HG03575 (cell line): ENCODE data around the gene TBC1D16.

Experiments used
- ATAC-seq: cut with Tn5 transposase; IDR thresholded peaks from one replicate; pipeline ENCODE4 v1.9.1; 2021; ENCODE audit not compliant: unreplicated experiment, insufficient number of reproducible peaks, low FRiP score; ENCODE audit errors: extremely low read depth

Gene TBC1D16

DNA sequence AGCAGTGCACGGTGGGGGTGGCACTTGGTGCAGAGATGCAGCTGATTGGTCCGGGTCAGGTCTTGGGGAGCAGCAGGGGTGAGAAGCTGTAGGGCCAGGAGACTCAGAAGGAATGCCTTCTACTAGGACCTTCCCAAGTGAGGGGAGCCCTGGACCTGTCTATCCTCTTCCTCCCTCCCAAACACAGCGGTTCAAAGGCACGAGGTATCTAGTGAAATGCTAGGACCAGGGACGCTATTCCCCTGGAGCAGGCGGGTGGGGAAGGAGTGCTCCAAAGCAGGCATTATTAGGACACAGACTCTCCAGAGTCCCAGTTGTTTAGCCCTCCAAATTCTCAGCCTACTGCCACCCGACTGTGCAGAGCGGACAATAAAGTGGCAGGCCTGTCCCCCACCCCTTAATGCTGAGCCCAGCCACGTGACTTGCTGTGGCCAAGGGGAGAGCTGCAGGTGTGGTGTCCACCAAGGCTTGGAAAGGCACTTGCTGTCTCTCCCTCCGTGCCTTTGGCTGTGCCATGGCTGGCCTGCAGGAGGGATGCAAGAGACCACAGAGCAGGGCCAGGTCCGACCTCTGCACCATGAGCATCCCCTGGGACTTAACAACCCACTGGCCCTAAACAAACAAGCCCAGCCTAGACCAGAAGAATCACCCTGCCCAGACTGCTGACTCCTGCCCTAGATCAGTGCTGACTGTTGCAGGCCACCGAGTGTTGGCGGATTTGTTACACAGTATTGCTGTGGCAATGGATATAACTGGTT, 97.2 kb downstream of the TBC1D16 start:
- ATAC-seq = no peak

DNA sequence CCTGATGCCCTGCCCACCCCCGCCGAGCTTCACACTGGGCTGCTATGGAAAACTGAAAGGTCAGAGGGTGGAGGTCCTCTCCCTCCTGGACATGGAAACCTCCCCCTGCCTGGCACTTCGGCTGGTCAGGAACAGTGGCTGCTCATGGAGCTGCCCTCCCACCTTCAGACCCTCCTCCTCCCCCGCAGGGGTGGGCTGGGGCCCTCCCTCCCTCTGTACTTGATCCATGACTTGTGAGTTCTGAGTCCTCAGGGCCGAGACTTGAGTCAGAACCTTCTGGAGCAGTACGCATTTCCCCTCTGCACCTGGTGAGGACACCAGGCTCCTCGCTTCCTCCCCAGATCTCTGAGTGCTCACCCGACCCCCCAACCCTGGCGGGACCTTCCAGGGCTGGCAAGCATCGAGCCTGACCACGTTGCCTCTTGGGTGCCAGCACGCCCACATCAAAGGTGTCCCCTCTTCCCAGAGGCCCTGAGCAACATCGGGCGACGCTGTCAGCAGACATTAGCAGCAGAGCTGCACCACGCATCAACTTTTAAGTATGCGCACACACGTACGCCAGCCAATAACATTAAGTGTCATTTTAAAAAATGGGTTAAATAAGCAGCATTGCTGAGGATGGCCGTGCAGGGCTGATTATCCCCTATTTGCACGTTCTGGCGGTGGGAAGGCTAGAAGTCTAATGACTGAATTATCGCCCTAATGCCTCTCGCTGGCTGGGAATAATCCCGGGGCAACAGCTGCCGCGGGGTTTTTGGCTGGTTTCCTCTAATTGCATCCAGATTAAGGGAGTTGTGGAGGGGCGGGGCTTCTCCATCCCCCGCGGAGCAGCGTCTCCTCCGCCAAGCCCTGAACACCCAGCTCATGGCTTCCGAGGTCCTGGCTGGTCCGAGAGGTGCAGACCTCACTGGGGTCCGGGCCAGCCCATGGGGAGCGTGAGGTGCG, 98.0 kb downstream of the TBC1D16 start:
- ATAC-seq = no peak

DNA sequence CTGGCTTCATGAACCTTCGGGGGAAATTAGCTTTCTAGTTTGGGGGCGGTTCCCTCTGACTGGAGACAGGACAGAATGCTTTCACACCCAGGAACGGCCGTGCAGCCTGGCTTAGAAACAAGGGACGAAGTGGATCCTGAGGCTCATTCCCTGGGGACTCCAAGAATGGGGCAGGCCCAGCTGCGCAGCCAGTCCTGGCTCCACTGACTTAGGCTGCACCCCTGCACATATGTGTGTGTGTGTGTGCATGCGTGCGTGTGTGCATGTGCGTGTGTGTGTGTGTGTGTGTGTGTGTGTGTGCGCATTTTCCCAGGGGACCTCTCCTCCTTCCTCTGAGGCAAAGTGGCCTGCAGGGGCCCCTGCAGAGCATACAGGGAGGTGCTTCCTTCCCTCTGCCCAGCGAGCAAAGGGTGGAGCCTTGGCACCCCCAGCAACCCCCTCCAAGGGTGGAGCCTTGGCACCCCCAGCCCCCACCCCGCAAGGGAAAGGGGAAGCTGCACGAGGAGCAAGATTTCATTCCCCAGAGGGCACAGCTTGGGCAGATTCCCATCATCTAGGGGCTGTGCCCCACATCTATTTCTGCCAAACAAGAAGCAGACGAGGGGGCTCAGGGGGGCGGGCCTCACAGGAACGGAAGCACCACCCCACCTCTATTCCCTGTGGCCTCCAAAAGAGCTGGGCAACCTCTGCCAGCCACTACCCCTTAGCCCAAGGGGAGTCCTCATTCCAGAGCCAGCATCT, 98.9 kb downstream of the TBC1D16 start:
- no peak for ATAC-seq

DNA sequence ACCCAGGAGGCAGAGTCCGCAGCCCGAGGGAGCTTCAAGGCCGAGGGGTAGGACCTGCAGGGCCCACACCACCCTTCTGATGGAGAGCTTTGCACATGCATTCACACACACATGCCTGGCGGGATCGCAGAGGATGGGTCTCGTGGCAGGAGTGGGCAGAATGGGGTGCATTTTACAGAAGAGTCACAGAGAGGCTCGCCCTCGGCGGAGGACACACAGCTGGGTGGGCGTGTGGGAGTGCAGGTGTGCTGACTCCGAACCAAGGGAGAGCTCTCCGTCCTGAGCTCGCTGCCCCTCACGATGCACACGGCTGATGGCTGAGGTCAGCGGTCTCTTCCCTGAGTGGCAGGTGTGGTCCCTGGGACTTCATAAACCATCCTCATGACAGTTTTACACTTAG, 99.6 kb downstream of the TBC1D16 start:
- no peak for ATAC-seq

DNA sequence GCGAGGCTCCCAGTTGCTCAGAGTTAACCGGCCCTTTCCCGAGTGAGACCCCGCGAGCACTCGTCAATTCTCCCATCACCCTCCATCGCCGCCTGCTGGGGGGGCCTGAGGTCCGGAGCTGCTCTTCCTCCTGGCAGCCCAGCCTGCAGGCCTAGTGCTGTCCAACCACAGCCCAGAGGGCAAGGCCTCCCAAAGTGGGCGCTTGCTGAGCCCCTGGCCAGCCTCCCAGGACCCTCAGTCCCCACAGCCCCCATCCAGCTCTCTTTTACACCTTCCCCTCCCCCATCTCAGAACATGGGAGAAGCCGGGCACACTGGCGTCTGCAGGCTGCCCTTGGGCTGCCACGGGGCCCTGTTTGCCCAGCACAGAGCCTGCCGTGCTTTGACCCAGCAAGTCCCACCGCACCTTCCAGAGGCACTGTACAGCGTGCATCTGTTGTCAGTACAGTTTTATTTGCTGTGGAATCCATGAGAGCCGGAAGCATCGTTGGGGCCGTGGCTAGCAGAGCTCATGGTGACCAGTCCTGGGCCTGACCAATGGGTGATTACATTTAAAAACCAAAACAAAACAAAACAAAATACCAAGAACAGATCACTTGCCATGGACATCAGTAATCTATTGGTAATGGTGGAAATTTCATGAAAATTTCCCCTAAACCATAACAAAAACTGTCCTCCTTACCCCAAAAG, 100.3 kb downstream of the TBC1D16 start:
- no peak for ATAC-seq

DNA sequence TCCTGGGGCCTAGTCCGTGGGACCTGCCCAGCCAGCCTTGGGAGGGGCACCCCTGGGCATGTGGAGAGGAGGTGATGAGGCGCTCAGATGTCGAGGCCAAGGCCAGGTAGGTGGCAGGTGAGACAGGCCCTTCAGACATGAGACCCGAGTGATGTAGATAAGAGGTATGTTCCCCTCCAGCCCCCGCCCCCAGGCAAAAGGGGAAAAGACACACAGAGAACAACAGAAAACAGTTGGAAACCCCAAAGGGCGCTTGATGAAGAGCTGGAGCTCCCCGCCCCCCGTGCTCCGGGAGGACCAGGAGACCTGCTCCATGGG, 101.1 kb downstream of the TBC1D16 start:
- ATAC-seq = no peak

DNA sequence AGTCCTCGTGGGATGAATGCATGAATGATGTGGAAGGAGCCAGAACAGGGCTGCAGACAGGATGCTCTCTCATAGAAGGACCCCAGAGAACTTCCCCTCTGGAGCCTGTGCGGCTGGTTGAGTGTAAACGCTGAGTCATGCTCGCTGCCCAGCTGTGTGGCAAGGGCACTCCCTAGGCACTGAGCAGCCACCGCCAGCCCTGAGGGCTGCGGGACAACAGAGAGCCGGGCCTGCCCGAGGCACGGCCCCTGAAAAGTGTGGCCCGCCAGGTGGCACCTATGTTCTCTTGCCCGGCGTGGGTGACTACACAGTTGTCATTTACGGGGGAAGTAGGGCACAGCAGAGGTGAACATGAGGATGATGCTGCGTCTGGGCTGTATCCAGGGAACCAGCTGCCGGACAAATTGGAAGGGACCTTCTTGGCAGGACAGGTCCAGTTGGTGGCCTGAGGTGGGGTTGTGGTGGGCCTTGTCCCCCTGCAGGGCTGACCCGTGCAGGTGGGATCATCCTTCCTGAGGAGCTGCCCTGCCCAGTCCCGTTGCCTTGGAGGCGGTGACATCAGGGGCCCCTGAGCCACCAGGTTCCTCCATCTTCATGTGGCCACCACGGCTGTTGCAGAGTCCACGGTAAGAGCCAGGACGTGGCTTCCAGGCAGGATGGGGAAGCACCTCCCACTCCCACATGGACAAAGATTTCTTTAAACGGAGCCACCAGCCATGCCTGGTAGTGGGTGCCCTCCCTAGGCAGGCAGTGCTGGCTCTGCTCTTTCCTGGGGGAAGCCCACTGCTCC, 101.6 kb downstream of the TBC1D16 start:
- no peak for ATAC-seq

DNA sequence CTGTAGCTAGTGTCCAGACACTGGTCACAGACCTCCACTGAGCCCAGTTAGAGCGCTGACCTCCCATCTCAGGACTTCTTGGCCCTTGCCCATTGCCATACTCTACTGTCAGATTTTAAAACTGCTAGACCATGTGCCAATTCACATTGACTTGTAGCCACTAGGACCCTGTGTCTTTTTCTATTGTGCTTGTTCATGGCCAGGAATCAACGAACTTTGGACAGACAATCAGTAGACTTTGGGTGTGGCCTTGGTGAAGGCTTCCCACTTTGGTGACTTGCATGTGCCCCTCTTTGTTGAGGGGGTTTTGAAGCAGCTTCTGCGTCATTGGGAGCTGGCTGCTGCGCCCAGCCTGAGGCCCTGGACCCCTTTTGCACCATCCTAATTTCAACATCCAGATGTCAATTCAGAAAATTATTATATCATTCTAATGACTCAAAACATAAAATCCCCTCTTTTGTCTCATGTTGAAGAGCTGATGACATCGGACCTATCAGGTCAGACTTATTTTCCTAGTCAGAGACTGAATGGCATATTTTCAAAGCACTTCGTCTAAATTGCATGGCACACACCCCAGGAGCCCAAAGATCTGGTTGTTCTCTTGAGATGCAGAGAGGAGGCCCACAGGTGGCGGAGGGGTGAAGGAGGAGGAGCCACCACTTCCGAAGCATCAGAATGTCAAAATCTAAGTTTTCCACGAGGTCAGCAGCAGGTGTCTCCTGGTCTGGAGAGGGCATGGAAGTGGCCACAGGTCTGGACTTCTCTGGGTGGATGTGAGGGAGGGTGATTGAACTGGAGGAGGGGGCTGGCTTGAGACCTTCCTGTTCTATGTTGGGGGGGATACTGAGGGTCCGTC, 103.0 kb downstream of the TBC1D16 start:
- no peak for ATAC-seq

DNA sequence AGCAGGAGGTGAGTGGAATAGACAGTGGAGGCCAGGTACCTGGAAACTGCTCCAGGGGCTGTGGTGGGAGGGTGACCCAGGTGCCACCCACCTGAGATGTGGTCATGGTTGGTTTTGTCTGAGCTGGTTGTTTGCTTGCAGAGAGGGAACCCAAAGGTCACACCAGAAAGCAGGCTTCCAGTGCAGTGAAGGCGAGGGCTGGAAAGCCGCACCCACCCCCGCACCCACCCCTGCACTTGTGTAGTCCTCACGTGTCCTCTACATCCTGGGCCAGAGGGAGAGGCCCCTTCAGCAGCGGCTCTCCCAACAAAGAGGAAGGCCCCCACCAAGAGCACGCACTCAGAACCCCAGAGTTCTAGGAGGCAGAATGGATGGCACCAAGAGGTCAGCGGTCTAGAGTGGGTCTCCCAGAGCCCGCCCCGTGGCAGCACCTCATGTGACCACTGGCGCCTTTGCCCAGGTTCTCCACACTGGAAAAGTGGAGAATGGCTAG, 103.8 kb downstream of the TBC1D16 start:
- no peak for ATAC-seq

DNA sequence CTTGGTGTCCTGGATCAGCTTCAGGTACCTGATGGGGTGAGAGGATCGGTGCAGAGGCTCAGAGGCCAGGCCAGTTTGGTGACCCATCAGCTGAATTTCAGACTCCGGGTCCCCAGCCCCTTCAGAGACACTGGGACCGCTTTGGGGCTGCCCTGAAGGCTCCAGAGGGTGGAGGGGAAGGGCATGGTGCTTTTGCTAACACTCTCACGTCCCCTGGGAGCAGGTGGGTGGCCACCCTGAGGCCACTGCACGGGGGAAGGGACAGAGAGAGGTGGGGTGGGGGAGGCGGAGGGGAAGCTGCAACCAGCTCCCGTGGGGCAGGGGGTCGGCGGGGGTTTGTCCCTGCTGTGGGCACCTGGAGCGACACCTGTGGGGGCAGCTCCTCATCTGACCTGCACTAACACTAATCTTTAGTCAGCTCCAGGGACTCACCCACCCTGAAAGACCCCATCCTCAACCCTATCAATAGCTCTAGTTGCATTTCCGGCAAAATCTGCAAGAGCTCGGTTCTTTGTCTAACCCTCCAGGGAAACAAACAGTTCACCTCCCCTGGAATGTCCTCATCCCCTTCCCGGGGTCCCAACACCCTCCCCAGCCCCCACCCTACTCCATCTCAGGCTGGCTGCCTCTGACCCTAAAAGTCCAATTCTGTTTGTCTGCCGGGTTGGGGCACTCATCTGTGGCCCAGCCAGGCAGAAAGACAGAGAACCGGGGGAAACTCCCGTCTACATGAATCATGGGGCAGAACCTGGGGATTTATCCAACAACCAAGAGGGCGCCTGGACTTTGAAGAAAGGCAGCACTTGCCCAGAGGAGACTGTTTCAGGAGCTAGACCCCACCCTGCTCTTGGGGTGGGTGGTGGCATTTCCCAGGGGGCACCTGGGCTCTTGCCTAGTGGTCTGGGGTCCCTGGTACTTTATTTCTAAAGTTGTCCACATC, 104.5 kb downstream of the TBC1D16 start:
- no peak for ATAC-seq

DNA sequence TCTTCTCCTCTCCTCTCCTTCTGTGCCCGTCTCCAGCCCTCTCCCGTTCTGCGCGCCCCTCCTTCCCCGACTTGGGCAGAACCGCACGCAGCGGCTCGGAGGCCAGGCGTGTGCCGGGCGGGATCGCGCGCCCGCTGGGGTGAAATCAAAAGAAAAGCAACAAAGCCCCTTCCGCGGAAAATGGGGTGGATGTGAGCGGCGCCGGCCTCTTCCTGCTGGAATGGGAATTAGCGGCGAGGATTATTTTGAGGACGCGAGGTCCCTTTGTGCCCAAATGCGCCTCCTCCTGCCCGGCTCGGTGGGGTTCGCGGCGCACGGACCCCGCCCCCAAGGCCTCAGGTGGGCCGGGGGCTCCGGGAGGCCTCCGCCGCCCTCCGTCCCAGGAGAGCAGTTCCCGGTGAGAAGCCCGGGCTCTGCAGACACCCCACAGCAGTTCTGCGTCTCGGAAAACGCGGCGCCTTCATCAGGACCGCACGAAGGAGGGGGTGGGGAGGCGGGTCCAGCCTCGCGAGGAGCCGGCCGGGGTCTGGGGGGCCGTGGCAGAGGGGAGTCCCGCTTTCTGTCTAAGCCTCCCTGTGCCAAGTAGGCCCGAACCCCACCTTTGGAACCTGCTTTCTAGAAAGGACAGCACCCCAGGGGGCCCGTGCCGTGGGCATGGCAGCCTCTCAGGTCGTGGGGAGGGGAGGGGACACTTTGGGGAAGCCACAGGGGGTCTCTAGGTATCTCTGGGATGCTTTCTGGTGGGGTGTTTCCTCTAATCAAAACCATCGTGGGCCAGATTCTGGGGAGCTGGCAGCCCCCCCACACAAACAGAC, 105.4 kb downstream of the TBC1D16 start:
- ATAC-seq = no peak

DNA sequence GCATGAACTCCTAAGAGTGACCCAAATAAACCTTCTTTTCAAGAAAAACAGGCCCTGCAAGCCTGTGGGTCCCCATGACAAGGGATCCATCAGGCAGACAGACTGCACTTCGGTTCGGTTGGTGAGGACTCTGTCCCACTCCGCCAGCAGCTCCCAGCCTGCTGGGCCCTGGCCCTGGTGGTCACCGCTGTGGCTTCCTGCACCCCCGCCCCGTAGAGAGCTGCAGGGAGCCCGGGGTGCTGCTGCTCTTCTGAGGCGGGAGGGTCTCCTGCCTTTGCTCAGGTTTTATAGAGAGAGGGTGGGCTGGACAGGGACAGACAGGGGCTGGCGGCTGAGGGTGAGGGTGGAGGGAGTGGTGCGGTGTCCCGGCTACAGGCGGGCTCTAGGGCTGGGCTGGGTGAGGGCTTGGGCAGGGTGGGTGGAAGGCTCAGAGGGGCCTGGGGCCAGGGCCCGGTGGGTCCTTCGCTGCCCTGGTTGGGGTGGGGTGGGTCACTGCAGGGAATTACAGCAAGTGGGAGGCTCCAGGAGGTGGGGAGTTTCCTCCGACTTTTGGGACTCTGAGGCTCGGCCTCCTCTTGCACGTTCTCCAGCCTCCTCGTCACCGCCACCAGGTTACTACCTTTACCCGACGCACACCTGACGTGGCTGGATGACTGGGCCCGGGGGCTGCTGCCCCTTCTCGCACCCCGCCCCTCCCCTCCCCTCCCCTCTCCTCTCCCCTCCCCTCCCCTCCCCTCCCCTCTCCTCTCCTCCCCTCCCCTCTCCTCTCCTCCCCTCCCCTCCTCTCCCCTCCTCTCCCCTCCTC, 106.2 kb downstream of the TBC1D16 start:
- ATAC-seq = no peak

DNA sequence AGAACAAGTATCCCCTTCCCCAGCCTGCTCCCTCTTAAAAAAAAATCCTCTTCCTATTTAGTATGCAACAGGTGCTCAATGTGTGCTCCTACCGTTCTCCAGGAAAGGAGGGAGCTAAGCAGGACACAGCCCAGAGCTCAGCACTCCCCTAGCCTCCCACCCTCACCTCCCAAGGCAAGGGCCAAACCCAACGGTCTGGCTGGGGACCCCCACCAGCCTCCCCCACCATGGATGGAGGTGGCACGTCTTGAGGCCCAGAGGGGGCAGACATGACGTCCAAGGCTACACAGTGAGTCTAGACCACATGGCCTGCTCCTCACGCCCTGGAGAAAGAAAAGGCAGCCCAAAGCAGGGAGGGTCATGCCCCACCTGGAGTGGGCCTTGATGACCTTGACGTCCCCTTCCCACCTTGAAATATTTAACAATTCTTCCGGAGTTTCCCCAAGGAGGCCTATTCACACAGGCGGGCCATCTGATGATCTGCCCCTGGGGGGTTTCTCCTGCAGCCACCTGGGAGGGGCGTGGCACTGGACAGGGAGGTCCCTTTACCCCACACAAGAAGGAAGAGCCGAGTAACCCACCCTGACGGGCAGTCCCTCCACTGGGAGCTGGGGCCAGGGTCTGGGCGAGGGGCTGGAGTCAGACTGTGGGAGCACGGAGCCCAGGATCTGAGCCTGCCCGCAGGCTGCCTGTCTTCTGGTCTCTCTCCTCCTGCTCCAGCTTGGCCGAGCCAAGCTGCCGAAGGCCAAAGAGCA, 107.0 kb downstream of the TBC1D16 start:
- ATAC-seq = no peak
